Liver (tissue), 9 donors: Measurements from ENCODE around the gene GRID2IP. TPM values are rescaled to one million over a fixed set of nuclear protein-coding genes. Genes with fewer than 3 reads are reported as not detected.

Source experiments
- DNase-seq: peaks from one replicate; pipeline ENCODE4 v3.0.0-alpha.2; 2017; ENCODE audit warnings: low spot score
- H3K27ac ChIP-seq, 2 donors: one replicate each; pipeline ENCODE4 v1.7.0; 2013; ENCODE audit warnings: inconsistent platforms in 2 of 2, low read length in 2 of 2, control low read depth in 1 of 2, low read depth in 1 of 2, mild to moderate bottlenecking in 1 of 2
- H3K27me3 ChIP-seq, 4 donors: one replicate each; pipeline versions ENCODE4 v1.6.1 to v1.7.0; 2013; ENCODE audit warnings: low read length in 3 of 4, inconsistent platforms in 1 of 4, mild to moderate bottlenecking in 1 of 4, moderate library complexity in 1 of 4; ENCODE audit not compliant: control insufficient read depth in 4 of 4, insufficient read depth in 4 of 4
- H3K36me3 ChIP-seq, 4 donors: one replicate each; pipeline versions ENCODE4 v1.6.1 to v1.7.0; 2013; ENCODE audit warnings: low read length in 3 of 4, mild to moderate bottlenecking in 3 of 4, low read depth in 1 of 4, moderate library complexity in 1 of 4; ENCODE audit not compliant: control insufficient read depth in 4 of 4, insufficient read depth in 3 of 4
- H3K4me1 ChIP-seq, 4 donors: one replicate each; pipeline versions ENCODE4 v1.6.1 to v1.7.0; 2013; ENCODE audit warnings: low read length in 3 of 4, mild to moderate bottlenecking in 3 of 4, moderate library complexity in 1 of 4; ENCODE audit not compliant: control insufficient read depth in 4 of 4, insufficient read depth in 4 of 4
- H3K4me3 ChIP-seq, 3 donors: one replicate each; pipeline versions ENCODE4 v1.6.1 to v1.7.0; 2013; ENCODE audit warnings: low read length in 3 of 3, control low read depth in 1 of 3, low read depth in 1 of 3, mild to moderate bottlenecking in 1 of 3
- H3K9ac ChIP-seq, 2 donors: one replicate each; pipeline ENCODE4 v1.7.0; 2013; ENCODE audit warnings: low read length in 2 of 2, mild to moderate bottlenecking in 2 of 2, moderate library complexity in 2 of 2, control low read depth in 1 of 2, low read depth in 1 of 2
- H3K9me3 ChIP-seq, 4 donors: one replicate each; pipeline versions ENCODE4 v1.6.1 to v1.7.0; 2013; ENCODE audit warnings: low read length in 3 of 4; ENCODE audit not compliant: control insufficient read depth in 4 of 4
- EGR1 ChIP-seq, 2 donors: IDR thresholded peaks; 2 replicates each; pipeline ENCODE4 v1.6.1; 2016 to 2018; ENCODE audit warnings: antibody characterized with exemption in 2 of 2, low read depth in 2 of 2
- FOXA1 ChIP-seq: IDR thresholded peaks from 2 replicates; pipeline ENCODE4 v1.6.1; 2016; ENCODE audit warnings: antibody characterized with exemption
- FOXA2 ChIP-seq: IDR thresholded peaks from 2 replicates; pipeline ENCODE4 v1.6.1; 2016; ENCODE audit warnings: antibody characterized with exemption
- GABPA ChIP-seq, 2 donors: IDR thresholded peaks in 1 of 2; conservative IDR thresholded peaks in 1 of 2; 2 replicates each; pipeline ENCODE4 v1.6.1; 2016; ENCODE audit warnings: antibody characterized with exemption in 2 of 2, mild to moderate bottlenecking in 1 of 2, moderate library complexity in 1 of 2
- HNF4A ChIP-seq, 2 donors: conservative IDR thresholded peaks; 2 replicates each; pipeline ENCODE4 v1.6.1; 2016; ENCODE audit warnings: antibody characterized with exemption in 2 of 2, mild to moderate bottlenecking in 2 of 2
- HNF4G ChIP-seq: IDR thresholded peaks from 2 replicates; pipeline ENCODE4 v1.6.1; 2016; ENCODE audit warnings: antibody characterized with exemption
- JUND ChIP-seq, 2 donors: IDR thresholded peaks; 2 replicates each; pipeline ENCODE4 v1.6.1; 2016; ENCODE audit warnings: antibody characterized with exemption in 2 of 2
- RXRA ChIP-seq, 2 donors: IDR thresholded peaks; 2 replicates each; pipeline ENCODE4 v1.6.1; 2017 to 2018; ENCODE audit warnings: antibody characterized with exemption in 2 of 2, mild to moderate bottlenecking in 1 of 2
- SP1 ChIP-seq: IDR thresholded peaks from 2 replicates; pipeline ENCODE4 v1.6.1; 2018; ENCODE audit warnings: antibody characterized with exemption, mild to moderate bottlenecking
- TAF1 ChIP-seq: conservative IDR thresholded peaks from 2 replicates; pipeline ENCODE4 v1.6.1; 2016; ENCODE audit warnings: antibody characterized with exemption, mild to moderate bottlenecking
- YY1 ChIP-seq: IDR thresholded peaks from 2 replicates; pipeline ENCODE4 v1.6.1; 2016; ENCODE audit warnings: antibody characterized with exemption, mild to moderate bottlenecking
- WGBS: extraction: QIAGEN DNeasy Blood & Tissue Kit; methylation state at CpG from one replicate; pipeline ENCODE4 v1.1.7; 2013; 5-methylcytosine and 5-hydroxymethylcytosine counted together
- polyA plus RNA-seq, 2 donors: library from polyadenylated mRNA; stranded (reverse) in 1 of 2; unstranded in 1 of 2; fragments of 200-250 nt in 1 of 2; fragments of >200 nt in 1 of 2; fragmentation: Nextera tagmentation in 1 of 2; extraction: Ambion mirVana in 1 of 2; gene quantifications; one replicate each; pipeline versions ENCODE4 v1.2.1 to v1.2.3, GENCODE V29; 2013 to 2015
- total RNA-seq, 2 donors: library from RNA; depleted of rRNA; stranded (reverse); fragments of >200 nt; gene quantifications; one replicate each; pipeline ENCODE4 v1.2.3, GENCODE V29; 2014
- TF ChIP-seq, protein P1 (sequence below): IDR thresholded peaks from 2 replicates; pipeline ENCODE4 v1.6.1; 2016; ENCODE audit warnings: antibody characterized with exemption, mild to moderate bottlenecking
- TF ChIP-seq, protein P2 (sequence below): IDR thresholded peaks from 2 replicates; pipeline ENCODE4 v1.6.1; 2016; ENCODE audit warnings: antibody characterized with exemption
- TF ChIP-seq, protein P3 (sequence below): fragments of 150-350 bp; IDR thresholded peaks from 2 replicates; pipeline ENCODE4 v1.5.1; 2017; ENCODE audit warnings: improper control_type of control experiment, low read depth, low read length; ENCODE audit not compliant: missing input control
- donor health status: healthy.
- donor health status: healthy.
- donor health status: healthy.
- donor health status: healthy.
- donor health status: healthy.

The GRID2IP gene
- total and polyA plus RNA-seq, 4 donors, result 0.05 to 0.08 TPM; not detected in 2

DNA sequence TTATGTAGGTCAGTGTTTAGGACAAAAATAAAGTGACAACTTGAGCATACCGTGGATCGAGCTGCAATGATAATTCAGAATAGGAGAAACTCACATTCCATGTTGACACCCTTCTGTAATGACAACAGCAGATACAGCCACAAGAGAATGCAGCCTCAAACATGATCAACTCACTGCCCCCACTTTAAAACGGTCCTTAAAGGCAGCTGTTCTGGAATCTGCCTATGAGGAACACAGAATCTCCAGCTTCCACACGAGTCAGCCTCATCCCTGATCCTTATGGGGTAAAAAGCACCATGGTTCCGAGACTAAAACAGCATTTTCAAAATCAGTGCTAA lies 71.0 kb downstream of the GRID2IP start:
- no peak for DNase-seq
- Histone ChIP-seq H3K36me3 (peaks cover 0 to 7% (median 2%) of the 10 kb centered on the region in 4 donors), H3K27ac (no peak overlapping the region), H3K4me1 (peaks cover 6 to 63% (median 47%) of the 10 kb centered on the region in 4 donors), H3K4me3 (peak overlapping the region in 1 of 3 donors; percentile 0), H3K27me3 (no peaks in the 10 kb centered on the region), H3K9ac (peak overlapping the region; percentile 5), H3K9me3 (no peaks in the 10 kb centered on the region)
- no peak for TF ChIP-seq YY1
- no peak for TF ChIP-seq RXRA (IDR thresholded peaks at IDR 0.05)
- TF ChIP-seq HNF4G, result no peak
- TF ChIP-seq, protein P1, sequence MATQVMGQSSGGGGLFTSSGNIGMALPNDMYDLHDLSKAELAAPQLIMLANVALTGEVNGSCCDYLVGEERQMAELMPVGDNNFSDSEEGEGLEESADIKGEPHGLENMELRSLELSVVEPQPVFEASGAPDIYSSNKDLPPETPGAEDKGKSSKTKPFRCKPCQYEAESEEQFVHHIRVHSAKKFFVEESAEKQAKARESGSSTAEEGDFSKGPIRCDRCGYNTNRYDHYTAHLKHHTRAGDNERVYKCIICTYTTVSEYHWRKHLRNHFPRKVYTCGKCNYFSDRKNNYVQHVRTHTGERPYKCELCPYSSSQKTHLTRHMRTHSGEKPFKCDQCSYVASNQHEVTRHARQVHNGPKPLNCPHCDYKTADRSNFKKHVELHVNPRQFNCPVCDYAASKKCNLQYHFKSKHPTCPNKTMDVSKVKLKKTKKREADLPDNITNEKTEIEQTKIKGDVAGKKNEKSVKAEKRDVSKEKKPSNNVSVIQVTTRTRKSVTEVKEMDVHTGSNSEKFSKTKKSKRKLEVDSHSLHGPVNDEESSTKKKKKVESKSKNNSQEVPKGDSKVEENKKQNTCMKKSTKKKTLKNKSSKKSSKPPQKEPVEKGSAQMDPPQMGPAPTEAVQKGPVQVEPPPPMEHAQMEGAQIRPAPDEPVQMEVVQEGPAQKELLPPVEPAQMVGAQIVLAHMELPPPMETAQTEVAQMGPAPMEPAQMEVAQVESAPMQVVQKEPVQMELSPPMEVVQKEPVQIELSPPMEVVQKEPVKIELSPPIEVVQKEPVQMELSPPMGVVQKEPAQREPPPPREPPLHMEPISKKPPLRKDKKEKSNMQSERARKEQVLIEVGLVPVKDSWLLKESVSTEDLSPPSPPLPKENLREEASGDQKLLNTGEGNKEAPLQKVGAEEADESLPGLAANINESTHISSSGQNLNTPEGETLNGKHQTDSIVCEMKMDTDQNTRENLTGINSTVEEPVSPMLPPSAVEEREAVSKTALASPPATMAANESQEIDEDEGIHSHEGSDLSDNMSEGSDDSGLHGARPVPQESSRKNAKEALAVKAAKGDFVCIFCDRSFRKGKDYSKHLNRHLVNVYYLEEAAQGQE, result no peak
- TF ChIP-seq, protein P2, sequence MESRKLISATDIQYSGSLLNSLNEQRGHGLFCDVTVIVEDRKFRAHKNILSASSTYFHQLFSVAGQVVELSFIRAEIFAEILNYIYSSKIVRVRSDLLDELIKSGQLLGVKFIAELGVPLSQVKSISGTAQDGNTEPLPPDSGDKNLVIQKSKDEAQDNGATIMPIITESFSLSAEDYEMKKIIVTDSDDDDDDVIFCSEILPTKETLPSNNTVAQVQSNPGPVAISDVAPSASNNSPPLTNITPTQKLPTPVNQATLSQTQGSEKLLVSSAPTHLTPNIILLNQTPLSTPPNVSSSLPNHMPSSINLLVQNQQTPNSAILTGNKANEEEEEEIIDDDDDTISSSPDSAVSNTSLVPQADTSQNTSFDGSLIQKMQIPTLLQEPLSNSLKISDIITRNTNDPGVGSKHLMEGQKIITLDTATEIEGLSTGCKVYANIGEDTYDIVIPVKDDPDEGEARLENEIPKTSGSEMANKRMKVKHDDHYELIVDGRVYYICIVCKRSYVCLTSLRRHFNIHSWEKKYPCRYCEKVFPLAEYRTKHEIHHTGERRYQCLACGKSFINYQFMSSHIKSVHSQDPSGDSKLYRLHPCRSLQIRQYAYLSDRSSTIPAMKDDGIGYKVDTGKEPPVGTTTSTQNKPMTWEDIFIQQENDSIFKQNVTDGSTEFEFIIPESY, result no peak
- WGBS, result 35% methylated on average over 5 of the region's 5 CpGs

DNA sequence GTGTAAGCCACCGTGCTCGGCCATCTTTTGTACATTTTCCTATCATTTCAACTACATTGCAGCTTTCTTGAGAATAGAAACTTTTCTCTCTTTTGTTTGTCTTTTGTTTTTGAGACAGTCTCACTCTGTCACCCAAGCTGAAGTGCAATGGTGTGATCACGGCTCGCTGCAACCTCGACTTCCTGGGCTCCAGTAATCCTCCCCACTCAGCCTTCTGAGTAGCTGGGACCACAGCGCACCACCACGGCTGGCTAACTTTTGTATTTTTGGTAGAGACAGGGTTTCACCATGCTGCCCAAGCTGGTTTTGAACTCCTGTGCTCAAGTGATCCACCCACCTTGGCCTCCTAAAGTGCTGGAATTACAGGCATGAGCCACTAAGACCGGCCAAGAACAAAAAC lies 72.2 kb downstream of the GRID2IP start:
- Histone ChIP-seq H3K36me3 (peaks cover 3 to 7% (median 4%) of the 10 kb centered on the region in 4 donors), H3K9ac (no peak overlapping the region), H3K4me3 (no peak overlapping the region), H3K4me1 (peaks cover 6 to 61% (median 42%) of the 10 kb centered on the region in 4 donors), H3K9me3 (no peaks in the 10 kb centered on the region), H3K27me3 (no peaks in the 10 kb centered on the region), H3K27ac (no peak overlapping the region)
- 77% methylated on average over 8 of the region's 8 CpGs for WGBS
- no peak for DNase-seq
- TF ChIP-seq RXRA (IDR thresholded peaks at IDR 0.05) (no peak), FOXA2 (no peak), SP1 (no peak), HNF4G (no peak), EGR1 (IDR thresholded peaks at IDR 0.05; ENCODE audit: low read depth in 2 of 2) (no peak), HNF4A (conservative IDR thresholded peaks at IDR 0.05) (no peak), GABPA (IDR thresholded peaks at IDR 0.05 in 1 of 2, conservative IDR thresholded peaks at IDR 0.05 in 1 of 2) (no peak), FOXA1 (no peak), JUND (IDR thresholded peaks at IDR 0.05) (no peak), TAF1 (no peak)
- TF ChIP-seq, protein P3, sequence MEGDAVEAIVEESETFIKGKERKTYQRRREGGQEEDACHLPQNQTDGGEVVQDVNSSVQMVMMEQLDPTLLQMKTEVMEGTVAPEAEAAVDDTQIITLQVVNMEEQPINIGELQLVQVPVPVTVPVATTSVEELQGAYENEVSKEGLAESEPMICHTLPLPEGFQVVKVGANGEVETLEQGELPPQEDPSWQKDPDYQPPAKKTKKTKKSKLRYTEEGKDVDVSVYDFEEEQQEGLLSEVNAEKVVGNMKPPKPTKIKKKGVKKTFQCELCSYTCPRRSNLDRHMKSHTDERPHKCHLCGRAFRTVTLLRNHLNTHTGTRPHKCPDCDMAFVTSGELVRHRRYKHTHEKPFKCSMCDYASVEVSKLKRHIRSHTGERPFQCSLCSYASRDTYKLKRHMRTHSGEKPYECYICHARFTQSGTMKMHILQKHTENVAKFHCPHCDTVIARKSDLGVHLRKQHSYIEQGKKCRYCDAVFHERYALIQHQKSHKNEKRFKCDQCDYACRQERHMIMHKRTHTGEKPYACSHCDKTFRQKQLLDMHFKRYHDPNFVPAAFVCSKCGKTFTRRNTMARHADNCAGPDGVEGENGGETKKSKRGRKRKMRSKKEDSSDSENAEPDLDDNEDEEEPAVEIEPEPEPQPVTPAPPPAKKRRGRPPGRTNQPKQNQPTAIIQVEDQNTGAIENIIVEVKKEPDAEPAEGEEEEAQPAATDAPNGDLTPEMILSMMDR, result no peak
- TF ChIP-seq, protein P1, result no peak
- TF ChIP-seq, protein P2, result no peak
